HG02678 (cell line): ENCODE measurements around the gene ARMC12.
"Not testable (repeated sequence)": the region's sequence is repeated elsewhere in the genome, so short reads cannot be mapped to it uniquely, and the experiment has no call there.

Experiments
- ATAC-seq: cut with Tn5 transposase; IDR thresholded peaks from one replicate; pipeline ENCODE4 v1.9.1; 2021; ENCODE audit warnings: mild to moderate bottlenecking, moderate library complexity; ENCODE audit not compliant: unreplicated experiment

ARMC12 gene

GRCh38 chr6:35731736-35732532 is 4.9 kb upstream of the ARMC12 start:
- ATAC-seq: peak; percentile 57

GRCh38 chr6:35733633-35734032 is 3.2 kb upstream of the ARMC12 start:
- ATAC-seq: no peak

- ATAC-seq: not testable (repeated sequence)
Measured at GRCh38 chr6:35734319-35734718, 2.5 kb upstream of the ARMC12 start.

DNA sequence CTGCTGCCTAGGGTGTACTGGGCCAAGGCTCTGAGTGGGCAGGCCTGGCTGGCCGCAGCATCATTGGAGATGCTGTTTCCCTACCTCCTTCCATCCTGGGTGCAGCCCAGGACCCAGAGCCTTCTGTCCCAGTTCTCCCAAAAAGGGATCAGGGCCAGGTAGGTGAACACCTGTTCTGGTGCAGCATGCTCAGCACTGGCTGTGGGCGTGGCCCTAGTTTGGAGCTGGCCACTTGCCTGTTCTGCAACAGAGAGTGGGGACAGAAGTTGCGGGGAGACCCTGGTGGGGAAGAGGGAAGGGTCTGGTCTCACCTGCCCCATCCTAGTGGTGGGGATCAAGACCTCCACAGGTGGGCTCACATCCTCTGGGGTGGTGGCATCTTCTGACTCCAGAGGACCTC is 1.4 kb upstream of the ARMC12 start:
- no peak for ATAC-seq

DNA sequence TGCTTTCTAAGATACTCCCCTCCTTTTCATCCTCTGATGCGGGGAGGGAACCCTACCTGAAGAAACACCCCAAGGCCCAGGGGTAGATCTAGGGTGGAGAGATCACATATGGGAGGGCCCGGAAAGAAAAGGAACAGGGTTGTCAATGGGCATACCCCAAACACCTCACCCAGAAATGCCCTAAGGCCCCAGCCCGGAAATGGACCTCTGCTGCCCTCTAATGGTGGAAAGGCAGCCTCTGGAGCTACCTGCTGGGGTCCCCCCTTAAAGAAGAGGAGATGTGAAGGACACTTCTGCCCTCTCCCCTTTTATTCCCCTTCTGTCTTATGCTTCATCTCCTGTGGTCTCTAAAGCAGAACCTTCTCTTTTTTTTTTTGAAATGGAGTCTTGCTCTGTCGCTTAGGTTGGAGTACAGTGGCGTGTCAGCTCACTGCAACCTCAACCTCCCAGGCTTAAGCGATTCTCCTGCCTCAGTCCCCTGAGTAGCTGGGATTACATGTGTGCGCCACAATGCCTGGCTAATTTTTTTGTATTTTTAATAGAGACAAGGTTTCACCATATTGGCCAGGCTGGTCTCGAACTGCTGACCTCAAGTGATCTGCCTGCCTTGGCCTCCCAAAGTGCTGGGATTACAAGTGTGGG is 458 bp upstream of the ARMC12 start:
- ATAC-seq: no peak

GRCh38 chr6:35737413-35738211 is 780 bp downstream of the ARMC12 start:
- ATAC-seq: peak; percentile 43

GRCh38 chr6:35739645-35740524 is 3.1 kb downstream of the ARMC12 start:
- no peak for ATAC-seq

GRCh38 chr6:35742842-35743241 is 6.0 kb downstream of the ARMC12 start:
- ATAC-seq: no peak

GRCh38 chr6:35745509-35745908 is 8.7 kb downstream of the ARMC12 start:
- ATAC-seq: no peak

DNA sequence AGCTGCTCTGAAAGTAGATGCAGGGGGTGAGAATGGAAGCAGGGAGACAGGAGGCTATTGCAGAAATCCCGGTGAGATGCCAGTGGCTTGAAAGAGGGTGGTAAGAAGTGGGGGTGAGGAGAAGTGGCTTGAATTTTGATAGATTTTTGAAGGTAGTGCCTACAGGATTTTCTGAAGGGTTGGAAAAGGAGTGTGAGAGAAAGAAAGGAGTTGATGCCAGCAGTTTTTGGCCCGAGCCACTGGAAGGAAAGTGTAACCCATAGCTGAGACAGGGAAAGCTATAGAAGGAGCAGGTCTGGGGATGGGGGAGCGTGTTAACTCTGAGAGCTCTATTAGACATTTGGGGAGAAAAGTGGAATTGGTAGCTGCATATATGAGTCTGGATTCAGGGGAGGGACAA is 9.7 kb downstream of the ARMC12 start:
- no peak for ATAC-seq

- ATAC-seq: no peak
Measured at GRCh38 chr6:35747877-35748276, 11.0 kb downstream of the ARMC12 start.

- no peak for ATAC-seq
Measured at GRCh38 chr6:35750557-35750956, 13.7 kb downstream of the ARMC12 start.

- no peak for ATAC-seq
Measured at GRCh38 chr6:35751594-35751993, 14.8 kb downstream of the ARMC12 start.

- no peak for ATAC-seq
Measured at GRCh38 chr6:35752330-35752729, 15.5 kb downstream of the ARMC12 start.

GRCh38 chr6:35754452-35755277 is 17.8 kb downstream of the ARMC12 start:
- ATAC-seq: no peak

DNA sequence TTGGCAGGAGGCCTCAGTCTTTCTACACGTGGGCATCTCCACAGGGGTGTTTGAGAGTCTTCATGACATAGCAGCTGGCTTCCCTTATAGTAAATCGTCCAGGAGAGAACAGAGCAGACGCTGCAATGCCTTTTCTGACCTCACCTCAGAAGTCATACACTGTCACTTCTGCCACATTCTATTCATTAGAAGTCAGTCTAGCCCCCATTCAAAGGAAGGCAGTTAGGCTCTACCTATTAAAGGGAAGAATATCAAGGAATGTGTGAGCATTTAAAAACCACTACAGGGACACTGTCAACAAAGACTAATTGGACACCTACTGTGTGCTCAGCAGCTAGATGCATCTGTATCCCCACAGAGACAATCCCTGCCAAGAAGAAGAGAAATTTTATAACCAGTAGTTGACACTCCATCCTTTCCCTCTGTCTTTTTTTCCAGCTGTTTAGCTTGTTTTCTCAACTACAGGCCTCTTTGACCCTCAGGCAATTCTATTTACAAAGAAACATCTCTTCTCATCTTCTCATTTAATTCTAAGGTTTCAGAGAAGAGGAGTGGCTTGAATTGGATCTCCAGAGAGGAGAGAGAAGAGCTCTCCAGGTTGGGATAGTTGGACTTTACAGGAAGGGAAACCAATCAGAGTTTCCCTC is 18.6 kb downstream of the ARMC12 start:
- no peak for ATAC-seq

DNA sequence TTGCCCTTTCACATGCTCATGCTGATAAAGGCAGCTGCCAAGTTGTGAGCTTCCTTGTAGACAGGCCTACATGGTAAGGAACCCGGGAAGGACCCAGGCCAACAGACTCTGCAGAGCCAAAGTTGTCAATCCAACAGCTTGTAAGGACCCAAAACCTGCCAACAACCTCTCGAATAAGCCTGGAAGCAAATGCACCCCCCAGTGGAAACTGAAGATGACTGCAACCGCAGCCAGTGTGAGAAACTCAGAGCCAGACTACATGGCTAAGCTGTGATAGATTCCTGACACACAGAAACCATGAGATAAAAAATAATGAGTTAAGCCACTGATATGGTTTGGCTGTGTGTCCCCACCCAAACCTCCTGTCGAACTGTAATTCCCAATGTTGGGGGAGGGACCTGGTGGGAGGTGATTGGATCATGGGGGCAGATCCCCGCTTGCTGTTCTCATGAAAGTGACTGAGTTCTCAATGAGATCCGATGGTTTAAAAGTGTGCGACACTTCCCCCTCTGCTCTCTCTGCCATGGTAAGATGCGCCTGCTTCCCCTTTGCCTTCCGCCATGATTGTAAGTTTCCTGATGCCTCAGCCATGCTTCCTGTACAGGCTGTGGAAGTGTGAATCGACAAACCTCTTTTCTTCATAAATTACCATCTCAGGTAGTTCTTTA is 20.8 kb downstream of the ARMC12 start:
- ATAC-seq: no peak

DNA sequence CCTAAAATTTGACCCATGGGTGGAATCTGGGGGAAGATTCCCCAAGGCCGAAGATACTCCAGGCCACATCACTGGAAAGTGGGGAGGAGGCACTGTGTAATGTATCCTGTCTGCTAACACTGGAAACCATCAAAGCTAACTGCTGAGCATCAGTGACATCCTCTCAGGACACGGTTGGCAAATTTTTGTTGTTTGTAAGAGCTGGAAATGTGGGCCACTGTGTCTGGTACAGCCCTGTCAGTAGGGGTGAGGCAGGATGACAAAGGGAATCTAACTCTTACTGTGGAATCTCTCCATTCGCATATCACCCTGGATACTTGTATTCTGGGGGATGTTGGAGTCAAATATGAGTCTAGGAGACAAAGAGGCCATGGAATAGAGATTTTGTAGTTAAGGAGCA is 22.6 kb downstream of the ARMC12 start:
- no peak for ATAC-seq

- no peak for ATAC-seq
Measured at GRCh38 chr6:35765739-35766138, 28.9 kb downstream of the ARMC12 start.
